Testis (tissue), 3 donors: ENCODE measurements around the gene OVCH2. TPM values are rescaled to one million over a fixed set of nuclear protein-coding genes. Genes with fewer than 3 reads are reported as not detected.

ENCODE experiments used
- DNase-seq: peaks from one replicate; pipeline ENCODE4 v3.0.0-alpha.2; 2019
- H3K27ac ChIP-seq, 2 donors: fragments of 200-600 bp; sonication (generic); one replicate each; pipeline ENCODE4 v1.5.1; 2019
- H3K27me3 ChIP-seq: fragments of 200-600 bp; sonication (generic); one replicate; pipeline ENCODE4 v1.5.1; 2019
- H3K36me3 ChIP-seq: fragments of 200-600 bp; sonication (generic); one replicate; pipeline ENCODE4 v1.5.1; 2017; ENCODE audit warnings: low read depth; ENCODE audit errors: missing control alignments
- H3K4me1 ChIP-seq: fragments of 200-600 bp; sonication (generic); one replicate; pipeline ENCODE4 v1.5.1; 2019
- H3K4me3 ChIP-seq, 2 donors: fragments of 200-600 bp; sonication (generic); one replicate each; pipeline ENCODE4 v1.5.1; 2017 to 2019
- H3K9me3 ChIP-seq: fragments of 200-600 bp; sonication (generic); one replicate; pipeline ENCODE4 v1.5.1; 2017
- CTCF ChIP-seq, 3 experiments: fragments of 450-650 bp in 2 of 3; fragments of 200-600 bp in 1 of 3; sonication (generic) in 1 of 3; IDR thresholded peaks; one replicate each; pipeline ENCODE4 v1.5.1; 2016 to 2019; ENCODE audit warnings: antibody characterized with exemption in 3 of 3, mild to moderate bottlenecking in 2 of 3, moderate library complexity in 1 of 3
- POLR2A ChIP-seq: fragments of 450-650 bp; IDR thresholded peaks from one replicate; pipeline ENCODE4 v1.6.1; 2017; ENCODE audit warnings: antibody characterized with exemption, mild to moderate bottlenecking, moderate library complexity
- WGBS, 2 donors: methylation state at CpG; one replicate each; pipeline ENCODE4 v1.1.5; 2018; 5-methylcytosine and 5-hydroxymethylcytosine counted together
- intact Hi-C: fragments of 100-400 bp; cut with DNase I; formaldehyde crosslinking; loops from one replicate; pipeline ENCODE4 v1.15.1; 2023; ENCODE audit warnings: low total_unique reads
- polyA plus RNA-seq: library from polyadenylated mRNA; stranded (reverse); fragments of 350-450 nt; fragmentation: Illumina TruSeq; extraction: RNeasy Lipid Tissue Mini Kit (QIAGEN cat#74804); gene quantifications from one replicate; pipeline ENCODE4 v1.2.3, GENCODE V29; 2014; ENCODE audit warnings: low read depth, low replicate concordance; ENCODE audit not compliant: insufficient read depth
- total RNA-seq, 2 donors: library from RNA; depleted of rRNA; stranded (reverse); fragments of >200 nt; gene quantifications; one replicate each; pipeline ENCODE4 v1.2.3, GENCODE V29; 2016

OVCH2 gene
- total and polyA plus RNA-seq, 3 donors from 2014 or later: 0.39 to 0.80 (median 0.68) TPM

DNA sequence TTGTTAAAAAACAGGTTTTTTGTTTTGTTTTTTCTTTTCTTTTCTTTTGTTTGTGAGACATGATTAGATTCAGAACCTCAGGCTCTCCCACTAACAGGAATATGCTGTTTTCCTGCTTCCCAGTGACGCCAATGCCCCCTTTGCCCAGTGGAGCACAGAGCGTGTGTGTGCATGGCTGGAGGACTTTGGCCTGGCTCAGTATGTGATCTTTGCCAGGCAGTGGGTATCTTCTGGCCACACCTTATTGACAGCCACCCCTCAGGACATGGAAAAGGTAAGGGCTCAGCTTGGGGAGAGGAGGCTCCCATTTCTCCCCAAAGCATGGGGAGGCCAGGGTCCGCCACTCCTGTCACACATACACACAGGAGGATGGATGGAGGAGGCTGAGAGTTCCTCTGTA lies 58.0 kb downstream of the OVCH2 start:
- Histone ChIP-seq H3K9me3 (no peaks in the 10 kb centered on the region), H3K4me3 (no peak overlapping the region), H3K36me3 (no peaks in the 10 kb centered on the region), H3K4me1 (no peaks in the 10 kb centered on the region), H3K27me3 (no peaks in the 10 kb centered on the region), H3K27ac (no peak overlapping the region)
- intact Hi-C loops: no loop called here
- WGBS, 2 donors: 96 to 98% methylated on average over 3 of the region's 3 CpGs
- no peak for TF ChIP-seq CTCF (IDR thresholded peaks at IDR 0.05)
- TF ChIP-seq POLR2A: no peak
- no peak for DNase-seq

GRCh38 chr11:7646866-7647265 lies 59.4 kb downstream of the OVCH2 start:
- Histone ChIP-seq H3K4me3 (no peak overlapping the region), H3K27ac (no peak overlapping the region), H3K36me3 (no peaks in the 10 kb centered on the region), H3K4me1 (no peaks in the 10 kb centered on the region), H3K9me3 (no peaks in the 10 kb centered on the region), H3K27me3 (no peaks in the 10 kb centered on the region)
- 95 to 96% methylated on average over 2 of the region's 2 CpGs for WGBS, 2 donors
- TF ChIP-seq CTCF (IDR thresholded peaks at IDR 0.05): no peak
- intact Hi-C loops: no loop called here
- no peak for DNase-seq

DNA sequence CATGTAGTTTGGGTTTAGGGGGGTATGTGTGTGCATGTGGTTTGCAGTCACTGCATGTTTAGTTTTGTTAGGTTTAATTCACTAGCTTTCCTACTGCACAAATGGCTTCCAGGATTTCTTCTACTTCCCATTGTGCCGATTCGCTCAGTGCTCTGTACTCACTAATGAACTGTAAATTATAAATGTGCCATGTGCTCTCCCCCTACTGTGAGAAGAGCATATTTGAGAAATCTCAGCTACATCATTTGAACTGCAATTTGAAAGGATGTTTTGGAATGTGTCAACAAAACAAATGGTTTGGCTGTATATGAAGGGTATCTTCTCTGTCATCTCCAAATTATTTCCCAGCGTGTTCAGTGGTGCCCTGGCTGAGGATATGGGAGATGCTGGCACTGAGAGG lies 61.1 kb downstream of the OVCH2 start:
- intact Hi-C loops: no loop called here
- Histone ChIP-seq H3K4me3 (no peak overlapping the region), H3K9me3 (no peaks in the 10 kb centered on the region), H3K4me1 (peaks cover 2% of the 10 kb centered on the region), H3K27ac (no peak overlapping the region), H3K27me3 (no peaks in the 10 kb centered on the region), H3K36me3 (no peaks in the 10 kb centered on the region)
- WGBS, 2 donors: 72 to 79% methylated on average over 3 of the region's 3 CpGs
- TF ChIP-seq CTCF (IDR thresholded peaks at IDR 0.05) (no peak), POLR2A (no peak)
- no peak for DNase-seq

DNA sequence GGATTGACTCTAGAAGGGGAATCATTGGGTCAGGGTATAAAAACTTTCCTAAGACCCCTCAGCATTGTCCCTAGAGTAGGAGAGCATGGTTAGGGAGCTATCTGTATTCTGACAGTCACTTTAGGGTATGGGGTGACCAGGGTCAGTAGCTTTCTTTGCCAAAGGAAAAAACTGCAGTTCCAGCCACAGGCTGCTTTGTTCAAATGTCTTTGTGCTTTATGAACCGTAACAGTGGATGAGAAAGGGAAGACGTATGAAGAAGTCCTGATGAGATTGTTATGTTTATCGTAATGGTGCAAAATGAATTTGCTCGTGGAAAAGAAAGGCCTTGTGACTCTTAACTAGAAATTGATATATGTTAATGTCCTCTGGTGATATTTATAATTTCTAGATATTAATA lies 63.0 kb downstream of the OVCH2 start:
- no peak for DNase-seq
- 81% methylated on average over 4 of the region's 4 CpGs for WGBS, 2 donors
- no peak overlapping the region for H3K27ac ChIP-seq
- H3K36me3 ChIP-seq: no peaks in the 10 kb centered on the region
- H3K27me3 ChIP-seq: no peaks in the 10 kb centered on the region
- intact Hi-C loops: no loop called here
- no peak for TF ChIP-seq POLR2A
- TF ChIP-seq CTCF (IDR thresholded peaks at IDR 0.05): no peak
- H3K4me1 ChIP-seq: peaks cover 16% of the 10 kb centered on the region
- no peak overlapping the region for H3K4me3 ChIP-seq
- H3K9me3 ChIP-seq: no peaks in the 10 kb centered on the region

- H3K27me3 ChIP-seq: no peaks in the 10 kb centered on the region
- TF ChIP-seq POLR2A: no peak
- no peak for TF ChIP-seq CTCF (IDR thresholded peaks at IDR 0.05)
- 62 to 63% methylated on average over 4 of the region's 4 CpGs for WGBS, 2 donors
- no peak overlapping the region for H3K27ac ChIP-seq
- DNase-seq: no peak
- H3K4me1 ChIP-seq: peaks cover 18% of the 10 kb centered on the region
- H3K36me3 ChIP-seq: no peaks in the 10 kb centered on the region
- intact Hi-C loops: no loop called here
- no peaks in the 10 kb centered on the region for H3K9me3 ChIP-seq
- H3K4me3 ChIP-seq: no peak overlapping the region
Observed at GRCh38 chr11:7642747-7643146, 63.5 kb downstream of the OVCH2 start.
